DND-41 (cell line): ENCODE data around the gene TSHZ2.

Source experiments
- ATAC-seq: fragments of 200-7000 bp; cut with Tn5 transposase; 3 replicates; pipeline ENCODE4 v1.9.1; 2021; ENCODE audit warnings: low read depth; ENCODE audit not compliant: insufficient read depth
- DNase-seq: peaks from one replicate; pipeline ENCODE4 v3.0.0-alpha.2; 2020
- H2AFZ ChIP-seq: 2 replicates; pipeline ENCODE4 v1.6.0; 2012; ENCODE audit warnings: low read depth, low read length
- H3K27ac ChIP-seq: 2 replicates; pipeline ENCODE4 v1.5.1; 2012; ENCODE audit warnings: low read length, inconsistent platforms
- H3K27me3 ChIP-seq: fragments of 200-600 bp; sonication (generic); 2 replicates; pipeline ENCODE4 v1.6.0; 2012; ENCODE audit warnings: low read length, mild to moderate bottlenecking, inconsistent platforms; ENCODE audit not compliant: insufficient read depth, poor library complexity
- H3K36me3 ChIP-seq: 2 replicates; pipeline ENCODE4 v1.5.1; 2012; ENCODE audit warnings: low read length, inconsistent platforms; ENCODE audit not compliant: insufficient read depth
- H3K4me1 ChIP-seq: 2 replicates; pipeline ENCODE4 v1.5.1; 2012; ENCODE audit warnings: mild to moderate bottlenecking, low read length; ENCODE audit not compliant: insufficient read depth
- H3K4me2 ChIP-seq: 2 replicates; pipeline ENCODE4 v1.6.0; 2012; ENCODE audit warnings: mild to moderate bottlenecking, moderate library complexity, low read length, inconsistent platforms; ENCODE audit not compliant: insufficient read depth
- H3K4me3 ChIP-seq, 2 experiments: fragments of 200-600 bp in 1 of 2; shearing (Covaris generic) in 1 of 2; 2 replicates each; pipeline ENCODE4 v1.5.1; 2012 to 2016; ENCODE audit warnings: inconsistent platforms in 2 of 2, low read length in 2 of 2, mild to moderate bottlenecking in 2 of 2, low read depth in 1 of 2, moderate library complexity in 1 of 2
- H3K79me2 ChIP-seq: 2 replicates; pipeline ENCODE4 v1.6.0; 2012; ENCODE audit warnings: low read length, inconsistent platforms; ENCODE audit not compliant: insufficient read depth
- H3K9ac ChIP-seq: 2 replicates; pipeline ENCODE4 v1.6.0; 2012; ENCODE audit warnings: low read depth, mild to moderate bottlenecking, inconsistent platforms, low read length, moderate library complexity
- H3K9me3 ChIP-seq: 2 replicates; pipeline ENCODE4 v1.5.1; 2012; ENCODE audit warnings: low read length, moderate library complexity, mild to moderate bottlenecking, inconsistent platforms; ENCODE audit not compliant: insufficient read depth, severe bottlenecking
- H4K20me1 ChIP-seq: 2 replicates; pipeline ENCODE4 v1.6.0; 2012; ENCODE audit warnings: low read length; ENCODE audit not compliant: insufficient read depth
- CTCF ChIP-seq: IDR thresholded peaks from 2 replicates; pipeline ENCODE4 v1.5.1; 2012; ENCODE audit warnings: borderline replicate concordance, low read length, moderate library complexity, mild to moderate bottlenecking; ENCODE audit not compliant: poor library complexity, severe bottlenecking; ENCODE audit errors: extremely low read depth
- EZH2 ChIP-seq: IDR thresholded peaks from 3 replicates; pipeline ENCODE4 v1.6.1; 2012; ENCODE audit warnings: borderline replicate concordance, low read depth, mild to moderate bottlenecking, moderate library complexity, low read length, inconsistent platforms; ENCODE audit not compliant: severe bottlenecking

Gene TSHZ2

DNA sequence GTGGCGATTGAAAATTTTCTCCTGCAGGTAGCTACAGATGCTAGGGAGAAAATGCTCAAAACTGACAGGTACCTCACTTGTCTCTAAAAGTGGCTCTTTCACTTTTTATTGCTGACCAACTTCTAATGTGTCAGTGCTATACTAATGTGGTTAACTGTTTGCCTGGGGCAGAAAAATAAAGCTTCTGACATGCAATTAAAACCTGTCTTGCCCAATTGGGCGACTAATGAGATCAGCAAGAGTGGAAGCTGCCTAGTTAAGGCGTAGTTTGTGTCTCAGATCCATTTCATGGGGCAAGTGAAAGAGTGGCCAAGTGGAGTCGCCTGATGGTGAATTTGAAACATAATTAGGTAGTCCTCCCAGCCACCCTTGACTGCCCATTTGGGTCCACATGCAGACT, 193.3 kb downstream of the TSHZ2 start:
- H3K27me3 ChIP-seq, result peaks cover 22% of the 10 kb centered on the region
- no peak for DNase-seq
- no peaks in the 10 kb centered on the region for H3K79me2 ChIP-seq
- no peaks in the 10 kb centered on the region for H3K36me3 ChIP-seq
- H3K9me3 ChIP-seq, result no peaks in the 10 kb centered on the region
- no peaks in the 10 kb centered on the region for H4K20me1 ChIP-seq
- H2AFZ ChIP-seq, result no peak overlapping the region
- no peak overlapping the region for H3K9ac ChIP-seq
- TF ChIP-seq EZH2 (no peak), CTCF (no peak)
- no peaks in the 10 kb centered on the region for H3K4me1 ChIP-seq
- no peak overlapping the region for H3K4me3 ChIP-seq
- no peak for ATAC-seq
- H3K27ac ChIP-seq, result no peak overlapping the region
- H3K4me2 ChIP-seq, result no peak overlapping the region

DNA sequence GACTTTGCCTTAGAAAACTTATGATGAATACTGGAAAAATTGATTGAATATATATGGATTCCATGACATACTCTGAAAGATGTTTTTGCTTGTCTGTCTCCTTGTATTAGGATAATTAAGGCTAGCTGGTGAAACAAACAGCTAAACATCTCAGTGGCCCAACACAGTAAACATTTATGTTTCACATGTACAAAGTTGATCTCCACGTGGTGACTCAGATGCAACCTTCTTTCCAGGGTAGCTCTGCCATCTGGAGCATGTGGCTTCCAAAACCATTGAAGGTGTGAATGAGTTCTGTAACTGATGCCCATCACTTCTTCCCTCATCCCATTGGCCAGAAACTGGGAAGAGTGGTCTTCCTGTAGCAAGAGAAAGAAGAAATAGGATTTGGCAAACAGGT, 196.3 kb downstream of the TSHZ2 start:
- no peak overlapping the region for H3K27ac ChIP-seq
- no peak for ATAC-seq
- TF ChIP-seq EZH2 (no peak), CTCF (no peak)

DNA sequence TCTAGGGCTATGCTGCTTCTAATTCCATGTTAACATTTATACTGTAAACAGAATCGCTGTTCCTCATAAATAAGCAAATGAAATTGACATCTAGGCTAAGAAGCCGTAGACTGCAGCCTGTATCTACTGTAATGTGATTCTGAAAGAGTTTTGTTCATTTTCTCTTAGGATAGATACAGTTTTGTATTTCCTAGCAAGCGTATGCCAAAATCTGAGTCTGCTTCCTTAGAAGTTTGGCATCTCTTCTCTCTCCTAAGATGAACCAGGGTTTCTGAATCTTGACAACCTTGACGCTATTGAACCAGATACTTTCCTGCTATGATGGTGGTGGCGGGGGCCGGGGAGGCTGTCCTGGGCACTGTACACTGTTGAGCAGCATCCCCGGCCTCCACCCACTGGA, 198.0 kb downstream of the TSHZ2 start:
- Histone ChIP-seq H3K27ac (no peak overlapping the region), H3K4me2 (no peak overlapping the region), H3K79me2 (no peaks in the 10 kb centered on the region), H4K20me1 (no peaks in the 10 kb centered on the region; the same call in 1 of the 2 replicates), H3K9me3 (no peaks in the 10 kb centered on the region), H3K4me1 (no peaks in the 10 kb centered on the region), H3K27me3 (peaks cover 25% of the 10 kb centered on the region), H3K4me3 (no peak overlapping the region), H3K36me3 (no peaks in the 10 kb centered on the region), H3K9ac (no peak overlapping the region), H2AFZ (no peak overlapping the region)
- TF ChIP-seq EZH2 (no peak), CTCF (no peak)
- no peak for ATAC-seq
- DNase-seq, result no peak

More for the DNA sequence above, 196.3 kb downstream of the TSHZ2 start:
- no peaks in the 10 kb centered on the region for H3K9me3 ChIP-seq
- H4K20me1 ChIP-seq, result no peaks in the 10 kb centered on the region; the same call in 1 of the 2 replicates
- H3K4me1 ChIP-seq, result no peaks in the 10 kb centered on the region
- no peak overlapping the region for H2AFZ ChIP-seq
- no peak overlapping the region for H3K4me2 ChIP-seq
- peaks cover 25% of the 10 kb centered on the region for H3K27me3 ChIP-seq
- H3K4me3 ChIP-seq, result no peak overlapping the region
- no peak overlapping the region for H3K9ac ChIP-seq
- DNase-seq, result no peak
- H3K79me2 ChIP-seq, result no peaks in the 10 kb centered on the region
- no peaks in the 10 kb centered on the region for H3K36me3 ChIP-seq

GRCh38 chr20:53171065-53171464, 198.9 kb downstream of the TSHZ2 start:
- no peak overlapping the region for H3K27ac ChIP-seq
- H4K20me1 ChIP-seq, result no peaks in the 10 kb centered on the region; the same call in 1 of the 2 replicates
- TF ChIP-seq EZH2, result no peak
- TF ChIP-seq CTCF, result no peak
- DNase-seq, result no peak
- no peak overlapping the region for H3K4me3 ChIP-seq
- no peaks in the 10 kb centered on the region for H3K4me1 ChIP-seq
- peaks cover 30% of the 10 kb centered on the region for H3K27me3 ChIP-seq
- H3K9me3 ChIP-seq, result no peaks in the 10 kb centered on the region
- H3K9ac ChIP-seq, result no peak overlapping the region
- no peak overlapping the region for H2AFZ ChIP-seq
- H3K4me2 ChIP-seq, result no peak overlapping the region
- no peaks in the 10 kb centered on the region for H3K79me2 ChIP-seq
- no peaks in the 10 kb centered on the region for H3K36me3 ChIP-seq
- ATAC-seq, result no peak
